ENCODE results near the gene ANKH.

DNA sequence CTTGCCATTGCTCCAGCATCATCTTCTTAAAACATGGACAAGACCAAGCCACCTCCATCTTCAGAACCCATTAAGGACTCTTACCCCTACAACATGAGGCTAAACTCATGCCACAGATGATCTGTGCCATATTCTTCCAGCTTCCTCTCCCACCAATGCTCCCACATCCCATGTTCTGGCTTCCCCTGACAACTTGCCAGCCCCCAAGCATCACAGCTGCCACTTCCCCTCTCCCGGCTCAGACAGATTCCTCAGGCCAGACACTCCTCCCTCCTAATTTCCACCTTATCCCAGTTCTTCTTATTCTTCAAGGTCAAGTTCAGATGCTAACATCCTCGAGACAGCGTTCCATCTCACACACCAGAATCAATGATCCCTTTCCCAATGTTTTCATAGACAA lies 57.8 kb downstream of the ANKH start:
- no peak for TF ChIP-seq NFYB (IDR thresholded peaks at IDR 0.05; ENCODE audit: insufficient read depth, low read depth, low read length)
- TF ChIP-seq POLR2AphosphoS5 (IDR thresholded peaks at IDR 0.05; ENCODE audit: low read length), result no peak
- no peak for TF ChIP-seq SMC3 (IDR thresholded peaks at IDR 0.05; ENCODE audit: borderline replicate concordance, low read length)
- no peak for TF ChIP-seq HCFC1 (IDR thresholded peaks at IDR 0.05; ENCODE audit: low read length)
- TF ChIP-seq, protein P1, sequence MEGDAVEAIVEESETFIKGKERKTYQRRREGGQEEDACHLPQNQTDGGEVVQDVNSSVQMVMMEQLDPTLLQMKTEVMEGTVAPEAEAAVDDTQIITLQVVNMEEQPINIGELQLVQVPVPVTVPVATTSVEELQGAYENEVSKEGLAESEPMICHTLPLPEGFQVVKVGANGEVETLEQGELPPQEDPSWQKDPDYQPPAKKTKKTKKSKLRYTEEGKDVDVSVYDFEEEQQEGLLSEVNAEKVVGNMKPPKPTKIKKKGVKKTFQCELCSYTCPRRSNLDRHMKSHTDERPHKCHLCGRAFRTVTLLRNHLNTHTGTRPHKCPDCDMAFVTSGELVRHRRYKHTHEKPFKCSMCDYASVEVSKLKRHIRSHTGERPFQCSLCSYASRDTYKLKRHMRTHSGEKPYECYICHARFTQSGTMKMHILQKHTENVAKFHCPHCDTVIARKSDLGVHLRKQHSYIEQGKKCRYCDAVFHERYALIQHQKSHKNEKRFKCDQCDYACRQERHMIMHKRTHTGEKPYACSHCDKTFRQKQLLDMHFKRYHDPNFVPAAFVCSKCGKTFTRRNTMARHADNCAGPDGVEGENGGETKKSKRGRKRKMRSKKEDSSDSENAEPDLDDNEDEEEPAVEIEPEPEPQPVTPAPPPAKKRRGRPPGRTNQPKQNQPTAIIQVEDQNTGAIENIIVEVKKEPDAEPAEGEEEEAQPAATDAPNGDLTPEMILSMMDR (IDR thresholded peaks at IDR 0.05 in 2 of 3, conservative IDR thresholded peaks at IDR 0.05 in 1 of 3; ENCODE audit: control insufficient read depth in 2 of 3, extremely low read depth in 1 of 3, insufficient read depth in 1 of 3, low read depth in 3 of 3, low read length in 3 of 3), result no peak
- TF ChIP-seq BHLHE40 (IDR thresholded peaks at IDR 0.05; ENCODE audit: borderline replicate concordance in 1 of 2, low read depth in 2 of 2, low read length in 1 of 2), result no peak
- TF ChIP-seq ESRRA (IDR thresholded peaks at IDR 0.05; ENCODE audit: low read length), result no peak
- TF ChIP-seq, protein P2, sequence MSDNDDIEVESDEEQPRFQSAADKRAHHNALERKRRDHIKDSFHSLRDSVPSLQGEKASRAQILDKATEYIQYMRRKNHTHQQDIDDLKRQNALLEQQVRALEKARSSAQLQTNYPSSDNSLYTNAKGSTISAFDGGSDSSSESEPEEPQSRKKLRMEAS (IDR thresholded peaks at IDR 0.05; ENCODE audit: low read depth, low read length), result no peak
- TF ChIP-seq POLR2A (IDR thresholded peaks at IDR 0.05; ENCODE audit: low read depth, low read length), result no peak

All from GM12878 (cell line).